ENCODE measurements around the gene ZNF232.
"Not testable (repeated sequence)": the region's sequence is repeated elsewhere in the genome, so short reads cannot be mapped to it uniquely, and the experiment has no call there.

GRCh38 chr17:5130687-5131086 lies 19.0 kb upstream of the ZNF232 start:
- TF ChIP-seq EZH2 (IDR thresholded peaks at IDR 0.05); POLR2AphosphoS5 (IDR thresholded peaks at IDR 0.05; ENCODE audit: borderline replicate concordance, low read depth, low read length): not testable (repeated sequence)
